Measurements from ENCODE around the gene RUNDC3A. TPM values are rescaled to one million over a fixed set of nuclear protein-coding genes. Genes with fewer than 3 reads are reported as not detected.
A peak's percentile ranks its signal among the peaks of the same experiment; 100 is the strongest.

RUNDC3A gene
- total and polyA plus RNA-seq, 2 of the 13 experiments (the other 11 are each of a cell fraction or from before 2014, with no cell fraction given): 0.25 TPM; not detected in 1

- DNase-seq (ENCODE audit: low spot score): no peak
- Histone ChIP-seq H3K9me3 (ENCODE audit: low read length) (no peaks in the 10 kb centered on the region), H2AFZ (ENCODE audit: low read length) (no peak overlapping the region), H3K36me3 (replicated peaks in 1 of 2; ENCODE audit: control insufficient read depth in 1 of 2, insufficient read depth in 2 of 2, low read length in 2 of 2) (no peaks in the 10 kb centered on the region), H3K4me3 (replicated peaks in 1 of 3; ENCODE audit: insufficient read depth in 1 of 3, low read depth in 2 of 3, low read length in 3 of 3) (no peak overlapping the region), H3K4me1 (ENCODE audit: insufficient read depth, low read length) (peaks cover 72% of the 10 kb centered on the region), H3K79me2 (ENCODE audit: insufficient read depth, low read length) (no peaks in the 10 kb centered on the region), H3K27ac (ENCODE audit: extremely low read length, insufficient read depth, low read length) (no peak overlapping the region), H3K27me3 (ENCODE audit: control insufficient read depth in 1 of 2, insufficient read depth in 2 of 2, low read length in 2 of 2) (peaks cover 10 to 47% of the 10 kb centered on the region in 2 experiments; a peak in 4 of 5 replicates), H4K20me1 (ENCODE audit: insufficient read depth, low read length) (no peaks in the 10 kb centered on the region), H3K4me2 (ENCODE audit: low read depth, low read length) (no peak overlapping the region), H3K9ac (ENCODE audit: insufficient read depth, low read depth, low read length) (no peak overlapping the region)
- intact Hi-C loops (cut with micrococcal nuclease; ENCODE audit: unreplicated experiment): no loop called here
- TF ChIP-seq AHR (CRISPR knock-in tag; IDR thresholded peaks at IDR 0.05) (no peak), KDM5B (CRISPR knock-in tag; IDR thresholded peaks at IDR 0.05; ENCODE audit: borderline replicate concordance) (0 out of 2 replicates have a peak, but pooled peaks have one; percentile 16), ZNF713 (CRISPR knock-in tag; IDR thresholded peaks at IDR 0.05) (no peak), RFXANK (CRISPR knock-in tag; IDR thresholded peaks at IDR 0.05) (no peak), ZIK1 (CRISPR knock-in tag; IDR thresholded peaks at IDR 0.05; ENCODE audit: borderline replicate concordance, low read depth) (no peak)
- CTCF ChIA-PET (ENCODE audit: low intra/inter-chr PET ratio, low total read pairs): no interaction called here
- no TSS peak for BruUV-seq (replicated peaks)
- in situ Hi-C loops (cut with HindIII; ENCODE audit: extremely low pct_ligation_motif_present, low pct_unique_long_range_greater_than_20kb): no loop called here
- ATAC-seq: no peak
- FAIRE-seq: no peak
- WGBS (ENCODE audit: low lambda C conversion rate): 48% methylated on average over 7 of the region's 7 CpGs
- POLR2A ChIA-PET: no interaction called here
These were observed 5.6 kb downstream of the RUNDC3A start for GRCh38 chr17:44314031-44314430.

GRCh38 chr17:44314524-44314868 is 6.1 kb downstream of the RUNDC3A start:
- POLR2A ChIA-PET: no interaction called here
- Histone ChIP-seq H3K27me3 (ENCODE audit: control insufficient read depth in 1 of 2, insufficient read depth in 2 of 2, low read length in 2 of 2) (peaks cover 10 to 42% of the 10 kb centered on the region in 2 experiments; a peak in 4 of 5 replicates), H3K4me3 (replicated peaks in 1 of 3; ENCODE audit: insufficient read depth in 1 of 3, low read depth in 2 of 3, low read length in 3 of 3) (0 out of 6 replicates have a peak overlapping the region, but pooled peaks of 1 of the 3 experiments have one; percentile 58), H3K4me2 (ENCODE audit: low read depth, low read length) (peak overlapping the region; percentile 61), H3K9ac (ENCODE audit: insufficient read depth, low read depth, low read length) (no peak overlapping the region), H2AFZ (ENCODE audit: low read length) (no peak overlapping the region), H3K36me3 (replicated peaks in 1 of 2; ENCODE audit: control insufficient read depth in 1 of 2, insufficient read depth in 2 of 2, low read length in 2 of 2) (peaks cover 0 to 2% of the 10 kb centered on the region in 2 experiments; a peak in 2 of 5 replicates), H3K27ac (ENCODE audit: extremely low read length, insufficient read depth, low read length) (no peak overlapping the region), H4K20me1 (ENCODE audit: insufficient read depth, low read length) (no peaks in the 10 kb centered on the region), H3K9me3 (ENCODE audit: low read length) (no peaks in the 10 kb centered on the region), H3K79me2 (ENCODE audit: insufficient read depth, low read length) (no peaks in the 10 kb centered on the region), H3K4me1 (ENCODE audit: insufficient read depth, low read length) (peaks cover 67% of the 10 kb centered on the region)
- 48% methylated on average over 4 of the region's 11 CpGs for WGBS (ENCODE audit: low lambda C conversion rate)
- BruUV-seq (replicated peaks): no TSS peak
- ATAC-seq (no peak), FAIRE-seq (no peak), DNase-seq (ENCODE audit: low spot score) (no peak)
- TF ChIP-seq MXD1 (CRISPR knock-in tag; IDR thresholded peaks at IDR 0.05) (0 out of 2 replicates have a peak, but pooled peaks have one; percentile 27), ZBTB26 (CRISPR knock-in tag; IDR thresholded peaks at IDR 0.05; ENCODE audit: borderline replicate concordance) (no peak), CENPT (CRISPR knock-in tag; IDR thresholded peaks at IDR 0.05; ENCODE audit: low read depth) (no peak), POLR2AphosphoS5 (IDR thresholded peaks at IDR 0.05; ENCODE audit: low read depth, low read length) (no peak), AHR (CRISPR knock-in tag; IDR thresholded peaks at IDR 0.05) (no peak), DZIP1 (CRISPR knock-in tag; IDR thresholded peaks at IDR 0.05) (0 out of 2 replicates have a peak, but pooled peaks have one; percentile 40), ZNF124 (CRISPR knock-in tag; IDR thresholded peaks at IDR 0.05) (no peak), MTA1 (CRISPR knock-in tag; IDR thresholded peaks at IDR 0.05; ENCODE audit: borderline replicate concordance) (0 out of 2 replicates have a peak, but pooled peaks have one; percentile 42)
- intact Hi-C loops (cut with micrococcal nuclease; ENCODE audit: unreplicated experiment) (no loop called here), in situ Hi-C loops (cut with HindIII; ENCODE audit: extremely low pct_ligation_motif_present, low pct_unique_long_range_greater_than_20kb) (no loop called here)
- CTCF ChIA-PET (ENCODE audit: low intra/inter-chr PET ratio, low total read pairs): no interaction called here
